CD4-positive, alpha-beta T cell treated with Interleukin-17A for 4 hours (primary cell): ENCODE measurements around the gene PRKCA.
A peak's percentile ranks its signal among the peaks of the same experiment; 100 is the strongest.

Experiments used
- DNase-seq: peaks from one replicate; pipeline ENCODE4 v3.0.0-alpha.2; 2020; ENCODE audit warnings: mixed read lengths

Gene PRKCA

DNA sequence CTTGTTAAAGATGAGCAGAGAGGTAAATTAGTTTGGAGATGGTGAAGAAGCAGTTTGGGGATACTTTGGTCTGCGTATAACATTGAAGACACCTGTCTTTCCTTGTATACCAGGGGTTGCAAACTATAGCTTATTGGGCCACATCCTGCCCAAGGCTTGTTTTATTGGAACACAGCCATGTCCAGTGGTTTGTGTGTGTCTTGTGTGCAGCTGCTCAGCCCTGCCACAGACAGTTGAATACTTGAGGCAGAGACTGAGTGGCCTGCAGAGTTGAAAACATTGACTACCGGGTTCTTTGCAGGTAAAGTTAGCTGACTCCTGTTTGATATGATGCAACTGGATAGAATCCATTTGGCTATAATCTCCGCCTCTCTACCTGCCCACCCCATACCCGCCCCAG lies 224.4 kb downstream of the PRKCA start:
- no peak for DNase-seq

- no peak for DNase-seq
Measured at GRCh38 chr17:66527335-66527734, 224.9 kb downstream of the PRKCA start.

DNA sequence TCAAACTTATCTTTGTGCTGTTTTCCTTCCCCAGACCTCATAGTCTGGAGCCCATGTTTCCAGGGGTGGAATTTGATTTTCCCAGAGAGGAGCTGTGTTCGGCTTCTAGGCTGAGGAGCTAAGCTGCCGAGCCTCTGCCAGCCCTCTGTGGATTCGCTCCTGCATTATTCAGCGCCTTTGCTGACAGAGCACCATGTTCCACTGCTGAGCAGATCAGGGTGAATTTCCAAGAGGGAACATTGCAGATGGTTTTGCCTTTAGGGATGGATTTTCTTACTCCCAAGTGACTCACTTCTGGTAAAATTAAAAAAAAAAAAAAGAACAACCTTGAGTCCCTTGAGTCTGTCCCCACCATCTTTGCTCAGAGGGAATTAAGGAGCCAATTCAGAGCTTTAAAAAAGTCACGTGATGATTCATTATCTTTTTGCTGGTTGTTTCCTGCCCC lies 229.5 kb downstream of the PRKCA start:
- no peak for DNase-seq

- no peak for DNase-seq
Measured at GRCh38 chr17:66533572-66533971, 231.2 kb downstream of the PRKCA start.

DNA sequence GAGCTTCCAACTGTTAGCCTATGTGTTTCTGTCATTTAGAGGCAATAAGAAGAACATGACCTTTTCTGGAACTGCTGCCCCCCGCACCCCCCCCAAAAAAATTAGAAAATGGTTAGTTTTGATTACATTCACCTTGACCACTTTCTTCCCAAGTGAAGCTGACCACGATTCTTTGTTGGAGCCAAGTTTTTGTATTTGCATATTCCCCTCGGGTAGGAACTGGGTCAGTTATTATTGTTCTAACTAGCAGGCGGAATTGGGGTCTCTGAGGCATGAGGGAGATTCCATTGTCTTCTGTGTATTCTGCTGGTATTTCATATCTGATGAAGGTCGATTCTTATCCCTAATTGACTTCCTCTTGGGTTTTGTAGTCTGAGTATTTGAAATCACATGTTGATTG lies 231.6 kb downstream of the PRKCA start:
- DNase-seq: no peak

GRCh38 chr17:66535611-66536010 lies 233.2 kb downstream of the PRKCA start:
- no peak for DNase-seq

DNA sequence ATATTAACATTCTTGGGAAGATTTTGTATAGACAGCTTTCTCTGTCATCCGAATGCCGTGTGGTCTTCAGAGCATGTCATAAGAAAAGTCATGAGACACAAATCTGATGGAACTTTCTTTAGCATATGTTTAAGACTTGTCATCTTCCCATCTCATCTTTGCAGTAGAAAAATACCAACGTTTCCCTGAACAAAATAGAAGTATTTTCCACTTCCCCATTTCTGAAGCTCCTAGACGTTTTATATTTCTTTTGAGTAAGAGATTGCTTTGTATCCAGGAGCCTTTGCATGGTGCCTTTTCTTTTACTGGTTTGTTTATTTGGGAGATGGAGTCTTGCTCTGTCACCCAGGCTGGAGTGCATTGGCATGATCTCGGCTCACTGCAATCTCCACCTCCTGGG lies 235.1 kb downstream of the PRKCA start:
- no peak for DNase-seq

- DNase-seq: no peak
Measured at GRCh38 chr17:66538776-66539175, 236.4 kb downstream of the PRKCA start.

DNA sequence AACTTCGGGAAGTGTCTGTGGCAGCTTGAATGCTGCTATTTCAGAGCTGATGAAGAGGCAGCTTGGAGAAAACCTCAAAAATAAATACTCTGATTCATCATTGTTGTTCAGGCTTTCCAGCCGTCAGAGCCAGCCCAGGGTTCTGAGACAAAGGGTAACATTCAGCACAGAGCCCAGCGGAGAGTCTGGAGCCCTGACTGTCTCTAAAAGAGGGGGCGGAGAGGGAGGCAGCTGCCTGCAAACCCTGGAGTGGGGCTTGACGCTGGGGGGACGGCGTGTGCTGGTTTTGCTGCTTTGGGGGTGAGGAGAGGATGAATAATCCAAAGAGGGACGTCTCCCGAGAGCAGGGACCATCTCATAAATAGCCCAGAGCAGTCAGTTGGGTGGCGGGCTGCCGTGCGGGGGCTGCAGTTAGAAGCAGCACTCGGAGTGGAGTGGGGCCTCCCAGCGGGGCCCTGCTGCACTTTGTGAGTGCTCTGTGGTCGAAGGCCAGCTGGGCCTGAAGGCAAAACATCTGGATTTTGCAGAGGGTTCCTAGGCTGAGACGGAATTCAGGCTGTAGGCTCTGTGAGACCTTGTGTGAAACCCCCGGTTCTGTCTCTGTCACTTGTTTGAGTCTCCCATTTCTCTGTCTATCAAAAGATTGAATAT lies 237.8 kb downstream of the PRKCA start:
- no peak for DNase-seq

- DNase-seq: no peak
Measured at GRCh38 chr17:66541461-66542128, 239.2 kb downstream of the PRKCA start.

- DNase-seq: peak; percentile 18
Measured at GRCh38 chr17:66542129-66542966, 239.9 kb downstream of the PRKCA start.

DNA sequence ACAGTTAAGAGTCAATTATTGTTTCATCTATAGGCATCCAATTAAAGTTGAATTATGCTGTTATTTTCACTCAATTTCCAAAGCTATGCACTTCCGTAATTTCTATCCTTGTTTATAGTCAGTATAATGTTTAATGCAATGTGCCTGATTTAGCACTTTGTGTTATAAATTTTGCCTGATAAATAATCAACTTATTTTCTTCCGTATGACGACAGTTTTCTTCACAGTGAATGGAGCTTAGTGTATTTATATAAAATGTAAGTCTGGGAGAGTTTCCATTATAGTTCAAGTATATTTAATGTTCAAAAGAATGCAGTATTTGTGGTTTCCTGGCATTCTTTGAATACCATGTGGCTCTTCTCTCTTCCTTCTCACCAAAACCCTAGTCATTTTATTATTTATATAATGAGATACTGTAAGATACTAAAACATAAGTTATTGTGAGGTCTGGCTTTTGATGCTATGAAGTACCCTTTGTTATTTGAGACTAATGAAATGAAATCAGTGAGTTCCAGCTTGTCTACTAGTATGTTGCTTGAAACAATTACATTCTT lies 240.6 kb downstream of the PRKCA start:
- DNase-seq: no peak

GRCh38 chr17:66543526-66543925 lies 241.1 kb downstream of the PRKCA start:
- no peak for DNase-seq

- DNase-seq: no peak
Measured at GRCh38 chr17:66545918-66546317, 243.5 kb downstream of the PRKCA start.

DNA sequence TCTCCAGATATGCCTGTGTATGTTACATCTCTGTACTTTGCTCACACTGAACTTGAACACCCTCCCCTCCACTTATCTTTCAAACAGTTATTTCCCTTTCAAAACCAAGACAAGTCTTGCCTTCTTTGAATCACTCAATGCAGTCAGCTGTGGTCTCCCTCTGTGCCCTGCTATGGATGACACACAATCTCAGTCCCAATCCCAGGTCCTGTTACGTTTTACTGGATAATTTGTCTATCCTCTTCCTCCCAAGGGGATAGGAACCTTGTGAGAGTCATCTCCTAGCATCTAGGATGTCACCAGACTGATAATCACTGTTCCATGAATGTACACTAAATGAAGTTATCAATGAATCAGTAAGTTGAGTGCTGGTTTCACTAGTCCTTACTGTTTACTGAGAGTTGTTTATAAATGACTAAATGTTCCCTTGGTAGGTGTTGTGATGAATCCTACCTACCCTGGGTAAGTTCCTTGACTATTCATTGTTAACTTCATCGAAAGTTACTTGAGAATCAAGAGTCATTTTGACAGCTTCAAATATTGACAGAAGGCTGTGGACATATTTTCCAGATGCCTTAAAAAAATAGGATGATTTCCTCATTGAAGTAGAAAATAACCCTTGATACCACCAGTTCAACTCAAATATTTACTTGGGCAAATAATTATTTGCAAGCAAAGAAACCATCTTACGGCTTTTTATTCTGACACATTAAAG lies 244.9 kb downstream of the PRKCA start:
- DNase-seq: no peak

DNA sequence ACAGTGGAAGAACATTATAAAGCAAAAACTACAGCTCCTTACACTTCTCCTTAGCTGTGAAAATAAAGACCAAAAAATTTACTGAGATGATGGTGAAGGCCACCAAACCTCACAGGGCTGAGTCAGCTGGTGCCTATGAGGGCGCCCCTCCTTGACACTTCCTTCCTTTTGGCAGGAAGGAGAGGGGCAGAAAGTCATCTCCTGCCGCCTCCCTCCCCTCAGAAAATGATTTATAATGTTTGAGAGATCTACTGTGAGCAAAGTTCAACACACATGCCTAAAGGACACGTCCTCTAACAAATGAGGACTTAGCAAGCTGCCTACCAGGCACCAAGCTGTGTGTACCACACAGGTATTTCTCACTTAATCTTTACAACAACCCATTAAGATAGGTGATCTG lies 245.7 kb downstream of the PRKCA start:
- peak; percentile 69 for DNase-seq

- DNase-seq: no peak
Measured at GRCh38 chr17:66548659-66549310, 246.4 kb downstream of the PRKCA start.

DNA sequence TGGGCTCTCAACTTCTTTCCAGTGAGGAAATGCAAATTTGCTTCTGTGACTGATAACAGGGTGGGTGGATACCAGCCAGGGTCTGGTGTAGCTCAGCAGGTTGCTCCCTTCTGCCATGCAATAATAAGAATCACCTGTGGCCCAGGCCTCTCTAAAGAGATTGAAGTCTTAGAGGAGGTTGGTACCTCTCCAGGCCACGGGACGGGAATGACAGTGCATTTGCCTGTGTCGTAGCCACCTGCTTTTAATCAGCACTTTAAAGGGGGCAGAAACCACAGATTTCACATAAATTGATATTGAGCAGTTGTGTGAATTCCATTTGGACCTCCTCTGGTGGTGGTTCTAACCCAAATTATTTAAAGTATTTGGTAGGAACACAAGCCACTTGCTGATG lies 246.9 kb downstream of the PRKCA start:
- DNase-seq: no peak

DNA sequence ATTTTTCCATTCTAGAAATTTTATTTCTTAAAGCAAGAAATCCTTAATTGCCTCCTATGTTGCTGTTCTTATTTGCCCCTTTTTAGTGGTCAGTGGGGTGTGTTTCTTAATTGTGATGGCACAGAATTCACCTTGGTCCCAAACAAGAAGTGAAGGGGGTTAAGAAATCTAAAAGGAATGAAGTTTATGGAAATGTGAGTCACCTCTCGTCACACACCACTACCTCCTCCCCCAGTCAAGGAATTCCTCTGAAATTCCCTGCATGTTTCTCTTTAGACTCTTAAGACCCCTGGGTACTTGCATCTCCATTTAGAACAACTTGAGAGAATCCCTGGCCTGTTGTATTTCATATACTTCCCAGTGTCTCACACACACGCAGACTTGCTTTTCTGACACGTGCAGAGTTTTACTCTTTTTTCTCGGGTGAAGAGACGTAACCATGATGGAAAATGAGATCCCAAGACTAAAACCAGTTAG lies 247.4 kb downstream of the PRKCA start:
- no peak for DNase-seq

DNA sequence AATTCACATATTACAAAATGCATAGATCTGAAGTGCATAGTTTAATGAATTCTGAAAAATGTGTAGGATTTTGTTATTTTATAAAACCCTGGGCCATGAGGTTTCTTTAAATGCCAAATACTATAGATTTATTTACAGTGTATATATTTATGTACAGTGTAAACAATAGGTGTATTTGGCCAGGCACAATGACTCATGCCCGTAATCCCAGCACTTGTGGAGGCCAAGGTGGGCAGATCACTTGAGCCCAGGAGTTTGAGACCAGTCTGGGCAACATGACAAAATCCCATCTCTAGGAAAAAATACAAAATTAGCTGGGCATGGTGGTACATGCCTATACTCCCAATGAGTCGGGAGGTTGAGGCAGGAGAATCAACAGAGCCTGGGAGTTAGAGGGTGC lies 249.4 kb downstream of the PRKCA start:
- no peak for DNase-seq

GRCh38 chr17:66552371-66552770 lies 250.0 kb downstream of the PRKCA start:
- DNase-seq: no peak

GRCh38 chr17:66555605-66556004 lies 253.2 kb downstream of the PRKCA start:
- DNase-seq: no peak
